ENCODE measurements around the gene EVI2A. TPM values are rescaled to one million over a fixed set of nuclear protein-coding genes. Genes with fewer than 3 reads are reported as not detected.

EVI2A gene
- polyA plus RNA-seq, 3 donors: 121 to 138 (median 125) TPM

DNA sequence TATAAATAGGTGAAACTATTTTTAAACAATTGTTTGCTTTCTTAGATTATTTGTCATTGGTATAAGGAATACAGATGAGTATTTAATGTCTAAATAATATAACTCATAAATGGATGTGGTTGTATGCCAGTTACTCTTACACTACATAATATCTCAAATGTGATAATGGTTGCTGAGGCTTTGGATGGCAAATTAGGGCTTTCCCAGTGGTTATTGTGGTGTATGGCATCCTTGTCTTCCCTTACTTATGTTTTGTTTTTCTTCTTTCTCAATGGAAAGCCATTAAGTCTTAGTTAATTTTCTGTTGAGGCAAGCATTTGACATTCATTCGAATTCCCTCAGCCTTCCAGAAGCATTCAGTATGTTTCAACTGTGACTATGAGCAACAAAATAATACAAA lies 34.8 kb downstream of the EVI2A start:
- Histone ChIP-seq H3K27ac (ENCODE audit: low read depth in 1 of 2, low read length in 2 of 2) (no peak overlapping the region), H3K4me2 (replicated peaks; ENCODE audit: extremely low read depth, low read length, poor library complexity, severe bottlenecking) (no peak overlapping the region), H3K36me3 (replicated peaks in 1 of 2; ENCODE audit: control insufficient read depth in 1 of 2, insufficient read depth in 2 of 2, low read length in 2 of 2) (no peaks in the 10 kb centered on the region), H3K4me3 (replicated peaks in 1 of 3; ENCODE audit: low read depth in 2 of 3, low read length in 3 of 3) (no peak overlapping the region), H4K20me1 (ENCODE audit: insufficient read depth, low read length) (no peaks in the 10 kb centered on the region), H3K4me1 (ENCODE audit: control insufficient read depth in 1 of 2, insufficient read depth in 2 of 2, low read length in 2 of 2) (peaks cover 0 to 5% of the 10 kb centered on the region in 2 donors), H3K9me3 (replicated peaks in 1 of 2; ENCODE audit: control insufficient read depth in 1 of 2, insufficient read depth in 1 of 2, low read length in 2 of 2) (no peaks in the 10 kb centered on the region), H3K27me3 (ENCODE audit: control insufficient read depth in 2 of 2, insufficient read depth in 2 of 2, low read length in 2 of 2) (no peaks in the 10 kb centered on the region), H3K79me2 (ENCODE audit: insufficient read depth, low read length) (no peaks in the 10 kb centered on the region), H3K9ac (ENCODE audit: insufficient read depth, low read length, poor library complexity, severe bottlenecking) (no peak overlapping the region), H2AFZ (ENCODE audit: insufficient read depth, low read depth, low read length, poor library complexity, severe bottlenecking) (no peak overlapping the region)
- Mint-ChIP-seq H3K4me1 (peaks cover 8% of the 10 kb centered on the region), H3K27ac (no peak overlapping the region), H3K36me3 (peaks cover 7 to 14% of the 10 kb centered on the region in 2 donors), H3K27me3 (ENCODE audit: low read depth in 3 of 3) (no peaks in the 10 kb centered on the region), H3K9me3 (peaks cover 0 to 2% (median 0%) of the 10 kb centered on the region in 7 donors), H3K4me3 (no peak overlapping the region)
- TF ChIP-seq, protein P1, sequence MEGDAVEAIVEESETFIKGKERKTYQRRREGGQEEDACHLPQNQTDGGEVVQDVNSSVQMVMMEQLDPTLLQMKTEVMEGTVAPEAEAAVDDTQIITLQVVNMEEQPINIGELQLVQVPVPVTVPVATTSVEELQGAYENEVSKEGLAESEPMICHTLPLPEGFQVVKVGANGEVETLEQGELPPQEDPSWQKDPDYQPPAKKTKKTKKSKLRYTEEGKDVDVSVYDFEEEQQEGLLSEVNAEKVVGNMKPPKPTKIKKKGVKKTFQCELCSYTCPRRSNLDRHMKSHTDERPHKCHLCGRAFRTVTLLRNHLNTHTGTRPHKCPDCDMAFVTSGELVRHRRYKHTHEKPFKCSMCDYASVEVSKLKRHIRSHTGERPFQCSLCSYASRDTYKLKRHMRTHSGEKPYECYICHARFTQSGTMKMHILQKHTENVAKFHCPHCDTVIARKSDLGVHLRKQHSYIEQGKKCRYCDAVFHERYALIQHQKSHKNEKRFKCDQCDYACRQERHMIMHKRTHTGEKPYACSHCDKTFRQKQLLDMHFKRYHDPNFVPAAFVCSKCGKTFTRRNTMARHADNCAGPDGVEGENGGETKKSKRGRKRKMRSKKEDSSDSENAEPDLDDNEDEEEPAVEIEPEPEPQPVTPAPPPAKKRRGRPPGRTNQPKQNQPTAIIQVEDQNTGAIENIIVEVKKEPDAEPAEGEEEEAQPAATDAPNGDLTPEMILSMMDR (IDR thresholded peaks at IDR 0.05): no peak
- DNase-seq: no peak
- WGBS (ENCODE audit: insufficient coverage): no CpG with 5 or more reads among the region's 1 CpG
- intact Hi-C loops (cut with micrococcal nuclease): no loop called here

DNA sequence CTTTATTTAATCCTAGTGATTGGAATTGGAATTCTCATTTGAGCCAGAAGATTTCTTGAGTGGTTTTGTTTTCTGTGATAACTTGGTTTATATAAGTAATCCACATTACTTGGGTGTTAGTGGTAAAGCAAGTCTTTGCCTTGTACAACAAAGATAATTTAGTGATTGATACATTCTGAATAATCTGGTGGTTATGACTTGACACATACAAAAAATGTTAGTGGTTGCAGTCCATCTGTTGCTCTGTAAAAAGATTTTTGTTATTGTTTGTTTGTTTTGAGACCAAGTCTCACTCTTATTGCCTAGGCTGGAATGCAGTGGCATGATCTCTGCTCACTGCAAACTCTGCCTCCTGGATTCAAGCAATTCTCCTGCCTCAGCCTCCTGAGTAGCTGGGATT lies 37.6 kb downstream of the EVI2A start:
- TF ChIP-seq, protein P1 (IDR thresholded peaks at IDR 0.05): no peak
- peaks cover 0 to 2% (median 0%) of the 10 kb centered on the region in 7 donors for H3K9me3 Mint-ChIP-seq
- H2AFZ ChIP-seq (ENCODE audit: insufficient read depth, low read depth, low read length, poor library complexity, severe bottlenecking): no peak overlapping the region
- H4K20me1 ChIP-seq (ENCODE audit: insufficient read depth, low read length): no peaks in the 10 kb centered on the region
- no peak for DNase-seq
- H3K27ac Mint-ChIP-seq: no peak overlapping the region
- no peak overlapping the region for H3K27ac ChIP-seq (ENCODE audit: low read depth in 1 of 2, low read length in 2 of 2)
- H3K36me3 ChIP-seq (replicated peaks in 1 of 2; ENCODE audit: control insufficient read depth in 1 of 2, insufficient read depth in 2 of 2, low read length in 2 of 2): no peaks in the 10 kb centered on the region
- H3K4me2 ChIP-seq (replicated peaks; ENCODE audit: extremely low read depth, low read length, poor library complexity, severe bottlenecking): no peak overlapping the region
- no peak overlapping the region for H3K4me3 ChIP-seq (replicated peaks in 1 of 3; ENCODE audit: low read depth in 2 of 3, low read length in 3 of 3)
- H3K27me3 ChIP-seq (ENCODE audit: control insufficient read depth in 2 of 2, insufficient read depth in 2 of 2, low read length in 2 of 2): no peaks in the 10 kb centered on the region
- intact Hi-C loops (cut with micrococcal nuclease): no loop called here
- H3K9ac ChIP-seq (ENCODE audit: insufficient read depth, low read length, poor library complexity, severe bottlenecking): no peak overlapping the region
- peaks cover 12 to 14% of the 10 kb centered on the region in 2 donors for H3K36me3 Mint-ChIP-seq
- H3K4me1 ChIP-seq (ENCODE audit: control insufficient read depth in 1 of 2, insufficient read depth in 2 of 2, low read length in 2 of 2): no peaks in the 10 kb centered on the region
- no peaks in the 10 kb centered on the region for H3K27me3 Mint-ChIP-seq (ENCODE audit: low read depth in 3 of 3)
- no peaks in the 10 kb centered on the region for H3K79me2 ChIP-seq (ENCODE audit: insufficient read depth, low read length)
- H3K4me3 Mint-ChIP-seq: no peak overlapping the region
- H3K9me3 ChIP-seq (replicated peaks in 1 of 2; ENCODE audit: control insufficient read depth in 1 of 2, insufficient read depth in 1 of 2, low read length in 2 of 2): no peaks in the 10 kb centered on the region
- H3K4me1 Mint-ChIP-seq: no peaks in the 10 kb centered on the region

All from CD14-positive monocyte (primary cell).